HG03064 (cell line): ENCODE results near the gene AKTIP.
"Not testable (repeated sequence)": the region's sequence is repeated elsewhere in the genome, so short reads cannot be mapped to it uniquely, and the experiment has no call there.

ENCODE experiments used
- ATAC-seq: cut with Tn5 transposase; IDR thresholded peaks from one replicate; pipeline ENCODE4 v1.9.1; 2021; ENCODE audit warnings: low read depth; ENCODE audit not compliant: unreplicated experiment

AKTIP gene

GRCh38 chr16:53517851-53518250 lies 14.8 kb upstream of the AKTIP start:
- ATAC-seq = no peak

- ATAC-seq = no peak
These were observed 12.8 kb upstream of the AKTIP start for GRCh38 chr16:53515811-53516210.

- ATAC-seq = no peak
These were observed 12.2 kb upstream of the AKTIP start for GRCh38 chr16:53515259-53515658.

GRCh38 chr16:53512795-53513194 lies 9.8 kb upstream of the AKTIP start:
- ATAC-seq = not testable (repeated sequence)

- no peak for ATAC-seq
These were observed 8.6 kb upstream of the AKTIP start for GRCh38 chr16:53511403-53512280.

GRCh38 chr16:53511084-53511402 lies 8.0 kb upstream of the AKTIP start:
- no peak for ATAC-seq

GRCh38 chr16:53510704-53511070 lies 7.7 kb upstream of the AKTIP start:
- ATAC-seq = no peak

GRCh38 chr16:53509906-53510703 lies 7.1 kb upstream of the AKTIP start:
- no peak for ATAC-seq

GRCh38 chr16:53507464-53508179 lies 4.6 kb upstream of the AKTIP start:
- ATAC-seq = no peak

GRCh38 chr16:53506254-53506653 lies 3.2 kb upstream of the AKTIP start:
- ATAC-seq = no peak

- ATAC-seq = no peak
These were observed 1.7 kb upstream of the AKTIP start for GRCh38 chr16:53504665-53505064.

GRCh38 chr16:53503991-53504663 lies 1.1 kb upstream of the AKTIP start:
- ATAC-seq = no peak

- peak; percentile 93 for ATAC-seq
These were observed 388 bp upstream of the AKTIP start for GRCh38 chr16:53503270-53503923.

- ATAC-seq = no peak
These were observed 1.7 kb downstream of the AKTIP start for GRCh38 chr16:53501216-53501859.

GRCh38 chr16:53498984-53499383 lies 4.0 kb downstream of the AKTIP start:
- no peak for ATAC-seq

GRCh38 chr16:53495325-53495724 lies 7.7 kb downstream of the AKTIP start:
- no peak for ATAC-seq

GRCh38 chr16:53494636-53495035 lies 8.4 kb downstream of the AKTIP start:
- ATAC-seq = no peak

GRCh38 chr16:53492503-53492902 lies 10.5 kb downstream of the AKTIP start:
- no peak for ATAC-seq

- ATAC-seq = no peak
These were observed 13.3 kb downstream of the AKTIP start for GRCh38 chr16:53489755-53490154.

GRCh38 chr16:53486230-53486629 lies 16.8 kb downstream of the AKTIP start:
- no peak for ATAC-seq
